K562 (cell line): ENCODE data around the gene APEX2. TPM values are rescaled to one million over a fixed set of nuclear protein-coding genes. Genes with fewer than 3 reads are reported as not detected.

Source experiments
- ATF7 ChIP-seq: fragments of 450-650 bp; IDR thresholded peaks from 2 replicates; pipeline ENCODE4 v1.7.1; 2014; ENCODE audit warnings: mild to moderate bottlenecking, moderate library complexity
- CBX3 ChIP-seq, 2 experiments: IDR thresholded peaks; 1 replicate in 1 of 2; 2 replicates in 1 of 2; pipeline ENCODE4 v1.6.1; 2012; ENCODE audit warnings: inconsistent platforms in 2 of 2, low read length in 2 of 2, borderline replicate concordance in 1 of 2, control low read depth in 1 of 2
- CC2D1A ChIP-seq: fragments of 450-650 bp; IDR thresholded peaks from 2 replicates; pipeline ENCODE4 v1.6.1; 2017; ENCODE audit warnings: mild to moderate bottlenecking
- CHD4 ChIP-seq: fragments of 200-600 bp; sonication (generic); IDR thresholded peaks from 3 replicates; pipeline ENCODE4 v1.6.1; 2012; ENCODE audit warnings: low read depth, mild to moderate bottlenecking, mixed read lengths, low read length, inconsistent platforms; ENCODE audit not compliant: insufficient read depth, insufficient replicate concordance, poor library complexity, severe bottlenecking
- EP400 ChIP-seq: fragments of 450-650 bp; IDR thresholded peaks from 2 replicates; pipeline ENCODE4 v1.6.1; 2017; ENCODE audit warnings: antibody characterized with exemption, mild to moderate bottlenecking, moderate library complexity
- ERF ChIP-seq: fragments of 450-650 bp; formaldehyde crosslinking; IDR thresholded peaks from 2 replicates; pipeline ENCODE4 v1.4.0; 2020; ENCODE audit warnings: mild to moderate bottlenecking, mixed read lengths
- ESRRA ChIP-seq: fragments of 450-650 bp; IDR thresholded peaks from 2 replicates; pipeline ENCODE4 v1.6.1; 2014; ENCODE audit warnings: low read depth, mild to moderate bottlenecking, moderate library complexity, borderline replicate concordance
- ESRRB ChIP-seq: fragments of 250-450 bp; sonication (Bioruptor Pico); IDR thresholded peaks from 2 replicates; pipeline ENCODE4 v1.5.0; 2020; ENCODE audit warnings: mild to moderate bottlenecking, moderate library complexity, borderline replicate concordance
- HDAC2 ChIP-seq: fragments of 450-650 bp; IDR thresholded peaks from 2 replicates; pipeline ENCODE4 v1.6.1; 2016; ENCODE audit warnings: mild to moderate bottlenecking
- ID3 ChIP-seq, 2 experiments: fragments of 250-450 bp in 1 of 2; fragments of 450-650 bp in 1 of 2; sonication (Bioruptor Pico) in 1 of 2; IDR thresholded peaks; 2 replicates each; pipeline versions ENCODE4 v1.6.1 to v1.8.0; 2016 to 2021; ENCODE audit warnings: mild to moderate bottlenecking in 2 of 2, moderate library complexity in 2 of 2, missing compliant biosample characterization in 1 of 2, missing genetic modification characterization in 1 of 2
- ILK ChIP-seq: fragments of 450-650 bp; IDR thresholded peaks from 2 replicates; pipeline ENCODE4 v1.6.1; 2016; ENCODE audit warnings: missing genetic modification characterization, low read depth, mild to moderate bottlenecking, missing compliant biosample characterization, moderate library complexity, borderline replicate concordance
- KLF16 ChIP-seq: IDR thresholded peaks from 2 replicates; pipeline ENCODE4 v1.6.1; 2016; ENCODE audit warnings: antibody characterized with exemption
- L3MBTL2 ChIP-seq: fragments of 450-650 bp; IDR thresholded peaks from 2 replicates; pipeline ENCODE4 v1.6.1; 2016; ENCODE audit warnings: mild to moderate bottlenecking, moderate library complexity
- NFXL1 ChIP-seq: fragments of 450-650 bp; formaldehyde crosslinking; IDR thresholded peaks from 2 replicates; pipeline ENCODE4 v1.4.0; 2021; ENCODE audit warnings: mild to moderate bottlenecking
- NR1H2 ChIP-seq: sonication (generic); formaldehyde crosslinking; IDR thresholded peaks from 2 replicates; pipeline ENCODE4 v1.4.0; 2020; ENCODE audit warnings: mild to moderate bottlenecking, missing genetic modification reagents
- POLR2B ChIP-seq: fragments of 450-650 bp; IDR thresholded peaks from 2 replicates; pipeline ENCODE4 v1.6.1; 2018; ENCODE audit warnings: low read depth; ENCODE audit not compliant: partially characterized antibody
- RAD21 ChIP-seq, 2 experiments: fragments of 250-450 bp in 1 of 2; fragments of 450-650 bp in 1 of 2; sonication (Bioruptor Pico) in 1 of 2; formaldehyde crosslinking in 1 of 2; IDR thresholded peaks in 1 of 2; conservative IDR thresholded peaks in 1 of 2; 2 replicates each; pipeline versions ENCODE4 v1.4.0 to v1.8.0; 2020 to 2022; ENCODE audit warnings: mild to moderate bottlenecking in 2 of 2, moderate library complexity in 1 of 2
- RBM34 ChIP-seq: fragments of 200-400 bp; formaldehyde crosslinking; IDR thresholded peaks from 2 replicates; pipeline ENCODE4 v1.6.1; 2018; ENCODE audit warnings: low read length, borderline replicate concordance; ENCODE audit not compliant: insufficient read depth
- SP2 ChIP-seq: IDR thresholded peaks from 2 replicates; pipeline ENCODE4 v1.6.1; 2011; ENCODE audit warnings: mild to moderate bottlenecking, low read depth, low read length, moderate library complexity; ENCODE audit not compliant: poor library complexity, severe bottlenecking; ENCODE audit errors: extremely low read depth
- ZBTB34 ChIP-seq: fragments of 250-450 bp; sonication (Bioruptor Pico); IDR thresholded peaks from 2 replicates; pipeline ENCODE4 v1.8.0; 2021; ENCODE audit warnings: mild to moderate bottlenecking, moderate library complexity
- ZKSCAN1 ChIP-seq: fragments of 150-350 bp; IDR thresholded peaks from 2 replicates; pipeline ENCODE4 v1.6.1; 2016; ENCODE audit warnings: low read depth, low read length
- ZNF134 ChIP-seq: fragments of 250-450 bp; sonication (Bioruptor Pico); conservative IDR thresholded peaks from 2 replicates; pipeline ENCODE4 v1.4.0; 2020
- ZNF212 ChIP-seq: fragments of 450-650 bp; formaldehyde crosslinking; IDR thresholded peaks from 2 replicates; pipeline ENCODE4 v1.4.0; 2020; ENCODE audit warnings: mild to moderate bottlenecking
- polyA plus RNA-seq, 8 experiments: library from polyadenylated mRNA; depleted of rRNA in 4 of 8; stranded (reverse) in 5 of 8; unstranded in 3 of 8; fragments of >200 nt; fragmentation: Nextera tagmentation in 2 of 8; fragmentation: Illumina TruSeq in 1 of 8; extraction: Ambion mirVana in 2 of 8; extraction: Trizol in 1 of 8; gene quantifications; 2 replicates each; pipeline versions ENCODE4 v1.2.1 to v1.2.3, GENCODE V29; 2011 to 2014; ENCODE audit warnings: inconsistent platforms in 1 of 8, missing spikeins in 1 of 8
- total RNA-seq, 7 experiments: library from RNA; depleted of rRNA in 6 of 7; stranded (reverse); fragments of >200 nt in 6 of 7; fragmentation: Illumina TruSeq in 2 of 7; extraction: Trizol in 2 of 7; gene quantifications; 2 replicates each; pipeline versions ENCODE4 v1.2.1 to v1.2.3, GENCODE V29; 2011 to 2021; ENCODE audit warnings: low replicate concordance in 1 of 7
- TF ChIP-seq, protein P1 (sequence below): fragments of 250-450 bp; sonication (Bioruptor Pico); IDR thresholded peaks from 2 replicates; pipeline ENCODE4 v1.5.0; 2021; ENCODE audit warnings: mild to moderate bottlenecking, borderline replicate concordance
- TF ChIP-seq, protein P2 (sequence below): fragments of 450-650 bp; formaldehyde crosslinking; IDR thresholded peaks from 2 replicates; pipeline ENCODE4 v1.4.0; 2022; ENCODE audit warnings: mild to moderate bottlenecking, moderate library complexity

APEX2 gene
- total and polyA plus RNA-seq, 9 of the 15 experiments (the other 6 are each of a cell fraction or from before 2014, with no cell fraction given), result 9.4 to 34.2 (median 25.9) TPM

DNA sequence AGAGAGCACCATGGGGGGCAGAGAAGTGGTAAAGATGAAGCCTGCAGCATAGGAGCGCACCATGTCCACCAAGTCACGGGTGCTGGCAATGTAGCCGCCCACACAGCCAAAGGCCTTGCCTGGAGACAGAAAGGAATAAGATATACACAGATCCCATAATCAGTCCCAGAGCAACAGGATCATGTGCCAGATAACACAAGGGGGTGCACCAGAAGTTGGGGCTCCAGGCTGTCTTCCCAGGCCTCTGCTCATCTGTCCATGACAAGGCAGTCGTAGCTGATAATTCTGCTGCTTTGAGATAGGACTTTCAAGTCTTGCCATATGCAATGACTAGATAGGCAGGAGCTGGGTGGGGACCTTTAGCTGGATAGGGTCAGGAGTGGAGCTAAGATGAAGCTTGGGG is 14.7 kb downstream of the APEX2 start (continued):
- TF ChIP-seq RAD21 (CRISPR knock-in tag; conservative IDR thresholded peaks at IDR 0.05 in 1 of 2, IDR thresholded peaks at IDR 0.05 in 1 of 2) (peak in 1 of 2 experiments; percentile 31; a peak in 2 of 4 replicates), KLF16 (peak; percentile 99), CC2D1A (peak; percentile 96), CBX3 (IDR thresholded peaks at IDR 0.05; ENCODE audit: borderline replicate concordance in 1 of 2, low read length in 2 of 2) (no peak), ATF7 (peak; percentile 45; the same call in 1 of the 2 replicates), HDAC2 (peak; percentile 75), NFXL1 (CRISPR knock-in tag) (no peak), CHD4 (no peak), POLR2B (no peak), ESRRA (no peak), L3MBTL2 (peak; percentile 56; the same call in 1 of the 2 replicates), ESRRB (CRISPR knock-in tag) (no peak), ERF (CRISPR knock-in tag) (no peak), RBM34 (no peak), EP400 (0 out of 2 replicates have a peak, but pooled peaks have one; percentile 24), ZNF134 (CRISPR knock-in tag) (no peak), ZNF212 (CRISPR knock-in tag) (no peak), ZKSCAN1 (no peak; the same call in 1 of the 2 replicates), ILK (tag) (no peak), NR1H2 (CRISPR knock-in tag) (no peak), SP2 (no peak), ZBTB34 (no peak), ID3 (CRISPR knock-in tag; IDR thresholded peaks at IDR 0.05) (no peak), ID3 (tag; IDR thresholded peaks at IDR 0.05) (no peak)
- TF ChIP-seq, protein P1, sequence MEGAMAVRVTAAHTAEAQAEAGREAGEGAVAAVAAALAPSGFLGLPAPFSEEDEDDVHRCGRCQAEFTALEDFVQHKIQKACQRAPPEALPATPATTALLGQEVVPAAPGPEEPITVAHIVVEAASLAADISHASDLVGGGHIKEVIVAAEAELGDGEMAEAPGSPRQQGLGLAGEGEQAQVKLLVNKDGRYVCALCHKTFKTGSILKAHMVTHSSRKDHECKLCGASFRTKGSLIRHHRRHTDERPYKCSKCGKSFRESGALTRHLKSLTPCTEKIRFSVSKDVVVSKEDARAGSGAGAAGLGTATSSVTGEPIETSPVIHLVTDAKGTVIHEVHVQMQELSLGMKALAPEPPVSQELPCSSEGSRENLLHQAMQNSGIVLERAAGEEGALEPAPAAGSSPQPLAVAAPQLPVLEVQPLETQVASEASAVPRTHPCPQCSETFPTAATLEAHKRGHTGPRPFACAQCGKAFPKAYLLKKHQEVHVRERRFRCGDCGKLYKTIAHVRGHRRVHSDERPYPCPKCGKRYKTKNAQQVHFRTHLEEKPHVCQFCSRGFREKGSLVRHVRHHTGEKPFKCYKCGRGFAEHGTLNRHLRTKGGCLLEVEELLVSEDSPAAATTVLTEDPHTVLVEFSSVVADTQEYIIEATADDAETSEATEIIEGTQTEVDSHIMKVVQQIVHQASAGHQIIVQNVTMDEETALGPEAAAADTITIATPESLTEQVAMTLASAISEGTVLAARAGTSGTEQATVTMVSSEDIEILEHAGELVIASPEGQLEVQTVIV (CRISPR knock-in tag), result no peak
- TF ChIP-seq, protein P2, sequence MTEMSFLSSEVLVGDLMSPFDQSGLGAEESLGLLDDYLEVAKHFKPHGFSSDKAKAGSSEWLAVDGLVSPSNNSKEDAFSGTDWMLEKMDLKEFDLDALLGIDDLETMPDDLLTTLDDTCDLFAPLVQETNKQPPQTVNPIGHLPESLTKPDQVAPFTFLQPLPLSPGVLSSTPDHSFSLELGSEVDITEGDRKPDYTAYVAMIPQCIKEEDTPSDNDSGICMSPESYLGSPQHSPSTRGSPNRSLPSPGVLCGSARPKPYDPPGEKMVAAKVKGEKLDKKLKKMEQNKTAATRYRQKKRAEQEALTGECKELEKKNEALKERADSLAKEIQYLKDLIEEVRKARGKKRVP (CRISPR knock-in tag), result no peak
